ENCODE results near the gene NUFIP1.

- TF ChIP-seq POLR2A (IDR thresholded peaks at IDR 0.05): no peak
- TF ChIP-seq CTCF (IDR thresholded peaks at IDR 0.05): no peak
Measured at GRCh38 chr13:44908712-44909111, 80.6 kb downstream of the NUFIP1 start.
